Peyer's patch (tissue), 4 donors: Measurements from ENCODE around the gene TADA2A. TPM values are rescaled to one million over a fixed set of nuclear protein-coding genes. Genes with fewer than 3 reads are reported as not detected.
"Not testable (repeated sequence)": the region's sequence is repeated elsewhere in the genome, so short reads cannot be mapped to it uniquely, and the experiment has no call there.

Experiments used
- DNase-seq, 3 donors: peaks; one replicate each; pipeline ENCODE4 v3.0.0-alpha.2; 2017 to 2019
- H3K27ac ChIP-seq, 4 donors: fragments of 200-600 bp; sonication (generic); one replicate each; pipeline ENCODE4 v1.5.1; 2016 to 2019
- H3K27me3 ChIP-seq, 2 donors: fragments of 200-600 bp; sonication (generic); one replicate each; pipeline ENCODE4 v1.5.1; 2019
- H3K36me3 ChIP-seq, 3 donors: fragments of 200-600 bp; sonication (generic); one replicate each; pipeline ENCODE4 v1.5.1; 2016 to 2019
- H3K4me1 ChIP-seq, 4 donors: fragments of 200-600 bp; sonication (generic); one replicate each; pipeline ENCODE4 v1.5.1; 2016 to 2019
- H3K4me3 ChIP-seq, 4 donors: fragments of 200-600 bp; sonication (generic); 1 replicate in 3 of 4; 2 replicates in 1 of 4; pipeline ENCODE4 v1.5.1; 2016 to 2019; ENCODE audit warnings: mild to moderate bottlenecking in 1 of 4
- H3K9me3 ChIP-seq, 4 donors: fragments of 200-600 bp; sonication (generic); one replicate each; pipeline ENCODE4 v1.5.1; 2016 to 2019; ENCODE audit warnings: mild to moderate bottlenecking in 1 of 4
- CTCF ChIP-seq, 6 experiments: fragments of 450-650 bp in 4 of 6; fragments of 200-600 bp in 2 of 6; sonication (generic) in 1 of 6; IDR thresholded peaks; one replicate each; pipeline ENCODE4 v1.5.1; 2017 to 2019; ENCODE audit warnings: antibody characterized with exemption in 6 of 6, mild to moderate bottlenecking in 3 of 6, moderate library complexity in 1 of 6
- POLR2A ChIP-seq, 2 donors: fragments of 450-650 bp; IDR thresholded peaks; one replicate each; pipeline ENCODE4 v1.5.1; 2017; ENCODE audit warnings: antibody characterized with exemption in 2 of 2, mild to moderate bottlenecking in 2 of 2, moderate library complexity in 2 of 2
- total RNA-seq, 4 donors: library from RNA; depleted of rRNA; stranded (reverse); fragments of >200 nt; gene quantifications; one replicate each; pipeline ENCODE4 v1.1.0, GENCODE V29; 2016

TADA2A gene
- total RNA-seq, 4 donors from 2014 or later, result 25.7 to 80.9 (median 43.2) TPM

GRCh38 chr17:37446027-37446426, 39.3 kb downstream of the TADA2A start:
- H3K27ac ChIP-seq, result no peak overlapping the region
- no peaks in the 10 kb centered on the region for H3K27me3 ChIP-seq
- DNase-seq, result no peak
- no peak overlapping the region for H3K4me3 ChIP-seq
- TF ChIP-seq POLR2A (IDR thresholded peaks at IDR 0.05), result no peak
- no peak for TF ChIP-seq CTCF (IDR thresholded peaks at IDR 0.05)
- peaks cover 0 to 62% (median 0%) of the 10 kb centered on the region in 3 donors for H3K36me3 ChIP-seq
- no peaks in the 10 kb centered on the region for H3K9me3 ChIP-seq
- no peaks in the 10 kb centered on the region for H3K4me1 ChIP-seq

GRCh38 chr17:37447641-37448040, 41.0 kb downstream of the TADA2A start:
- no peaks in the 10 kb centered on the region for H3K4me1 ChIP-seq
- H3K4me3 ChIP-seq, result no peak overlapping the region
- H3K9me3 ChIP-seq, result no peaks in the 10 kb centered on the region
- no peak overlapping the region for H3K27ac ChIP-seq
- no peak for DNase-seq
- peaks cover 0 to 53% (median 0%) of the 10 kb centered on the region in 3 donors for H3K36me3 ChIP-seq
- no peak for TF ChIP-seq CTCF (IDR thresholded peaks at IDR 0.05)
- no peak for TF ChIP-seq POLR2A (IDR thresholded peaks at IDR 0.05)
- no peaks in the 10 kb centered on the region for H3K27me3 ChIP-seq

DNA sequence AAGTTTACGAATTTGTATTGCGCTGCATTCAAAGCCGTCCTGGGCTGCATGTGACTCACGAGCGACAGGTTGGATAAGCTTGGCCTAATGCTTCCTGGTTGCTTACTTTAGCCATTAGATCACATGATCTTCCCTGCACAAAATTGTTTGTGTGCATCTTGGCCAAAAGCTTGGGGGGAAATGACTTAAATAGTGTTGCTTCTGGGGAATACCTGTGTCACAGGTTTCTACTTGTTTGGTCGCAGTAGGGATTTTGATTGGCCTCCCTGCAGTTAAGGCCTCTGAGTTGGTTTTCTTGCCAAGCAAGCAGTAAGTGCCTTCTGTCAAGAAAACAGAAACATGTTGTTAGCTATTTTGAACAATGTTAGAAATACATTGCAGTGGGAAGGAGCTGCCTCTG, 43.4 kb downstream of the TADA2A start:
- no peak for DNase-seq
- peaks cover 0 to 29% (median 0%) of the 10 kb centered on the region in 3 donors for H3K36me3 ChIP-seq

DNA sequence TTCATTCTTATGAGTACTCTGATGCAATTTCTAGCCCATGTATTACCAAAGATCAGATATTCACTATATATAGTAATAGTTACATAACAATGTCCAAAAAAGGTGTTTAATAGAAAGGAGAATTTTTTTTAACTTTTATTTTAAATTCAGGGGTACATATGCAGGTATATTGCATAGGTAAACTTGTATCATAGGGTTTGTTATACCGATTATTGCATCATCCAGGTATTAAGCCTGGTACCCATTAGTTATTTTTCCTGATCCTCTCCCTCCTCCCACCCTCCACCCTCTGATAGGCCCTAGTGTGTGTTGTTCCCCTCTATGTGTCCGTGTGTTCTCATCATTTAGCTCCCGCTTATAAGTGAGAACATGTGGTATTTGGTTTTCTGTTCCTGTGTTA, 51.1 kb downstream of the TADA2A start:
- peaks cover 0 to 22% (median 0%) of the 10 kb centered on the region in 3 donors for H3K36me3 ChIP-seq
- H3K27me3 ChIP-seq, result not testable (repeated sequence)

More for the DNA sequence above, 43.4 kb downstream of the TADA2A start:
- H3K27me3 ChIP-seq, result no peaks in the 10 kb centered on the region
- H3K4me3 ChIP-seq, result no peak overlapping the region
- no peak overlapping the region for H3K27ac ChIP-seq
- H3K9me3 ChIP-seq, result no peaks in the 10 kb centered on the region
- TF ChIP-seq CTCF (IDR thresholded peaks at IDR 0.05), result no peak
- no peak for TF ChIP-seq POLR2A (IDR thresholded peaks at IDR 0.05)
- H3K4me1 ChIP-seq, result no peaks in the 10 kb centered on the region

DNA sequence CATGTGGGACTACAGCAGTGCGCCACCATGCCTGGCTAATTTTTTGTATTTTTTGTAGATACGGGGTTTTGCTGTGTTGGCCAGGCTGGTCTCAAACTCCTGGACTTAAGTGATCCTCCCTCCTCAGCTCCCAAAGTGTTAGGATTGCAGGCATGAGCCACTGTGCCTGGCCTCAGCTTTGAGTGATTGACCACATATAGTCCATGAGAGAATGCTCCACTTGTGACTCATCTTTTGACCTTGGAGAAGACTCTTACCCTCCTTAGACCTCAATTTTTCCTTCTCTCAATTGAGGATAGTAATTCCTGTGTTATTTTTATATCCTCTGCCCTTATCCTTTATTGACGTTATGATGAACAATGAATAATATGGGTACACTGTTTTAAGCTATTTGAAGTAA, 52.1 kb downstream of the TADA2A start:
- Histone ChIP-seq H3K27ac (no peak overlapping the region), H3K27me3 (no peaks in the 10 kb centered on the region), H3K36me3 (peaks cover 0 to 32% (median 0%) of the 10 kb centered on the region in 3 donors)

More for the DNA sequence above, 51.1 kb downstream of the TADA2A start:
- not testable (repeated sequence) for H3K4me1 ChIP-seq, H3K4me3 ChIP-seq, H3K27ac ChIP-seq, DNase-seq, H3K9me3 ChIP-seq

GRCh38 chr17:37461668-37462067, 55.0 kb downstream of the TADA2A start:
- no peak for DNase-seq
- Histone ChIP-seq H3K4me3 (no peak overlapping the region), H3K4me1 (no peaks in the 10 kb centered on the region), H3K36me3 (peaks cover 0 to 43% (median 0%) of the 10 kb centered on the region in 3 donors), H3K9me3 (no peaks in the 10 kb centered on the region), H3K27ac (no peak overlapping the region), H3K27me3 (no peaks in the 10 kb centered on the region)
- TF ChIP-seq CTCF (IDR thresholded peaks at IDR 0.05) (no peak), POLR2A (IDR thresholded peaks at IDR 0.05) (no peak)

More for the DNA sequence above, 52.1 kb downstream of the TADA2A start:
- H3K4me1 ChIP-seq, result no peaks in the 10 kb centered on the region
- no peak for DNase-seq
- no peaks in the 10 kb centered on the region for H3K9me3 ChIP-seq
- no peak overlapping the region for H3K4me3 ChIP-seq
- TF ChIP-seq POLR2A (IDR thresholded peaks at IDR 0.05) (no peak), CTCF (IDR thresholded peaks at IDR 0.05) (no peak)
